ENCODE data around the gene PKN3. TPM values are rescaled to one million over a fixed set of nuclear protein-coding genes. Genes with fewer than 3 reads are reported as not detected.
A peak's percentile ranks its signal among the peaks of the same experiment; 100 is the strongest.
"Not testable (repeated sequence)": the region's sequence is repeated elsewhere in the genome, so short reads cannot be mapped to it uniquely, and the experiment has no call there.

The PKN3 gene
- total RNA-seq (2014; rRNA removed; shearing (Covaris generic)) = 5.9 and 7.4 TPM in 2 replicates
- 42.4 and 56.1 TPM in 2 replicates for polyA plus RNA-seq (2014; cell fraction: nucleus; rRNA removed)

- peak; percentile 82 for DNase-seq (ENCODE audit: extremely low read depth, low read depth)
Measured at GRCh38 chr9:128702445-128702948, at the start of gene PKN3. PKN3 (plus strand) TSS chr9:128702503; CDS start chr9:128702916, 413 bp downstream.

- no peak for DNase-seq (ENCODE audit: extremely low read depth, low read depth)
Measured at GRCh38 chr9:128653908-128654307, 48.4 kb upstream of the PKN3 start.

- DNase-seq (ENCODE audit: extremely low read depth, low read depth) = no peak
Measured at GRCh38 chr9:128654481-128654880, 47.8 kb upstream of the PKN3 start.

- peak; percentile 94 for DNase-seq (ENCODE audit: extremely low read depth, low read depth)
Measured at GRCh38 chr9:128656416-128657343, 45.6 kb upstream of the PKN3 start, which contains the start of gene DYNC2I2. DYNC2I2 (minus strand) TSS chr9:128656847; CDS start chr9:128656726, 121 bp downstream.

GRCh38 chr9:128657344-128657704 lies 45.0 kb upstream of the PKN3 start:
- no peak for DNase-seq (ENCODE audit: extremely low read depth, low read depth)

- DNase-seq (ENCODE audit: extremely low read depth, low read depth) = no peak
Measured at GRCh38 chr9:128657796-128658195, 44.5 kb upstream of the PKN3 start.

- DNase-seq (ENCODE audit: extremely low read depth, low read depth) = not testable (repeated sequence)
Measured at GRCh38 chr9:128666481-128666941, 35.8 kb upstream of the PKN3 start.

- DNase-seq (ENCODE audit: extremely low read depth, low read depth) = no peak
Measured at GRCh38 chr9:128669786-128670185, 32.5 kb upstream of the PKN3 start.

GRCh38 chr9:128675382-128675781 lies 26.9 kb upstream of the PKN3 start:
- no peak for DNase-seq (ENCODE audit: extremely low read depth, low read depth)

GRCh38 chr9:128677794-128678193 lies 24.5 kb upstream of the PKN3 start:
- DNase-seq (ENCODE audit: extremely low read depth, low read depth) = no peak

- DNase-seq (ENCODE audit: extremely low read depth, low read depth) = no peak
Measured at GRCh38 chr9:128683340-128684064, 18.8 kb upstream of the PKN3 start.

- DNase-seq (ENCODE audit: extremely low read depth, low read depth) = no peak
Measured at GRCh38 chr9:128684065-128684324, 18.3 kb upstream of the PKN3 start.

GRCh38 chr9:128684325-128685199 lies 17.7 kb upstream of the PKN3 start:
- DNase-seq (ENCODE audit: extremely low read depth, low read depth) = peak; percentile 70

- DNase-seq (ENCODE audit: extremely low read depth, low read depth) = no peak
Measured at GRCh38 chr9:128685636-128686489, 16.4 kb upstream of the PKN3 start.

GRCh38 chr9:128687453-128687852 lies 14.8 kb upstream of the PKN3 start:
- DNase-seq (ENCODE audit: extremely low read depth, low read depth) = no peak

- peak; percentile 93 for DNase-seq (ENCODE audit: extremely low read depth, low read depth)
Measured at GRCh38 chr9:128688501-128689292, 13.6 kb upstream of the PKN3 start, which contains the start of gene SET. SET (plus strand) TSS chr9:128689222; CDS start chr9:128689583, 361 bp downstream.

- DNase-seq (ENCODE audit: extremely low read depth, low read depth) = no peak
Measured at GRCh38 chr9:128689293-128689774, 13.0 kb upstream of the PKN3 start.
